ENCODE measurements around the gene FAM219A. TPM values are rescaled to one million over a fixed set of nuclear protein-coding genes. Genes with fewer than 3 reads are reported as not detected.
A peak's percentile ranks its signal among the peaks of the same experiment; 100 is the strongest.
"Not testable (repeated sequence)": the region's sequence is repeated elsewhere in the genome, so short reads cannot be mapped to it uniquely, and the experiment has no call there.

FAM219A gene
- polyA plus RNA-seq, 4 donors, result 11.9 to 13.9 (median 12.5) TPM

GRCh38 chr9:34446951-34447350 is 11.4 kb downstream of the FAM219A start:
- no peak for DNase-seq (ENCODE audit: low read depth in 4 of 4, low spot score in 3 of 4)

DNA sequence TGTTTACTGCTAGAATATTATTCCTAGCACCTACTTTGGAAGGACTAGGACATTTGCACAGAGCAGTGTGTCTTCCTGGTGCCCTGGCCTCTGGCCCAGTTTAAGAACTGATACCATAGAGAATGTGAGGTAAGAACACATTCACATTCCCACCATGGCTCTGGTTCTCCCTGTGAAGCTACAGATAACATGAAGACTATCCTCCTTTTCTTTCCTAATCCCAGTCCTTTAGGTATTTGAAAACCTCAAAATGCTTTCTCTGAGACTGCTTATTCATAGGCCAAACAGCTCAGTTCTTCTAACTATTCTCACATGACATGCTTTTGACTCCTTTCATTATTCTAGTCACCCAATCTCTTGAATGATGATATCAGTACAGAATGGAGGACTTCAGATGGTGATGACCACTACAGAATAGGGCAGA is 11.9 kb downstream of the FAM219A start:
- no peak for DNase-seq (ENCODE audit: low read depth in 4 of 4, low spot score in 3 of 4)

GRCh38 chr9:34443976-34444375 is 14.4 kb downstream of the FAM219A start:
- DNase-seq (ENCODE audit: low read depth in 4 of 4, low spot score in 3 of 4), result no peak

DNA sequence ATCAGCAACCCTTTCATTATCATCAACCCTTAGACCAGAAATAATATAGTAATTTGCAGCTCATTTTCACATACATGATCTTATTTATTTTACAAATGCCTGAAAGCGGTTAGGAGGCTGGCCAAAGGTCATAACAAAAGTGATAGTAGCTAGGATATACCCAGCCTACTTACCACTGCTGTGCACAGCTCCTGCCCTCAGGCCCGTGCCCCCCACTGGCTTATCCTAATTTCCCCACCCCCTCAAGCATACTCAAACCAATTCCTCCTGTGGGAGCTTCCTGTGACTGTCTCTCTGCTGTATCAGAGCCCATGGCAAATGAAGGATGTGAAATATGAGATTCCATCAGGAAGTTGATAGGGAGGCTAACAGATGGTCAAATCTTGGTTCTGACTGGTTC is 14.8 kb downstream of the FAM219A start:
- DNase-seq (ENCODE audit: low read depth in 4 of 4, low spot score in 3 of 4), result no peak

GRCh38 chr9:34442770-34443169 is 15.6 kb downstream of the FAM219A start:
- DNase-seq (ENCODE audit: low read depth in 4 of 4, low spot score in 3 of 4), result no peak

- DNase-seq (ENCODE audit: low read depth in 4 of 4, low spot score in 3 of 4), result no peak
Measured at GRCh38 chr9:34440017-34440416, 18.4 kb downstream of the FAM219A start.

DNA sequence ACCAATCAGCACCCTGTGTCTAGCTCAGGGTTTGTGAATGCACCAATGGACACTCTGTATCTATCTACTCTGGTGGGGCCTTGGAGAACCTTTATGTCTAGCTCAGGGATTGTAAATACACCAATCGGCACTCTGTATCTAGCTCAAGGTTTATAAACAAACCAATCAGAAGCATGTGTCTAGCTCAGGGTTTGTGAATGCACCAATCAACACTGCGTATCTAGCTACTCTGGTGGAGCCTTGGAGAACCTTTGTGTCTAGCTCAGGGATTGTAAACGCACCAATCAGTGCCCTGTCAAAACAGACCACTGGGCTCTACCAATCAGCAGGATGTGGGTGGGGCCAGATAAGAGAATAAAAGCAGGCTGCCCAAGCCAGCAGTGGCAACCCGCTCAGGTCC is 19.9 kb downstream of the FAM219A start:
- DNase-seq (ENCODE audit: low read depth in 4 of 4, low spot score in 3 of 4), result not testable (repeated sequence)

- DNase-seq (ENCODE audit: low read depth in 4 of 4, low spot score in 3 of 4), result not testable (repeated sequence)
Measured at GRCh38 chr9:34437926-34438307, 20.5 kb downstream of the FAM219A start.

DNA sequence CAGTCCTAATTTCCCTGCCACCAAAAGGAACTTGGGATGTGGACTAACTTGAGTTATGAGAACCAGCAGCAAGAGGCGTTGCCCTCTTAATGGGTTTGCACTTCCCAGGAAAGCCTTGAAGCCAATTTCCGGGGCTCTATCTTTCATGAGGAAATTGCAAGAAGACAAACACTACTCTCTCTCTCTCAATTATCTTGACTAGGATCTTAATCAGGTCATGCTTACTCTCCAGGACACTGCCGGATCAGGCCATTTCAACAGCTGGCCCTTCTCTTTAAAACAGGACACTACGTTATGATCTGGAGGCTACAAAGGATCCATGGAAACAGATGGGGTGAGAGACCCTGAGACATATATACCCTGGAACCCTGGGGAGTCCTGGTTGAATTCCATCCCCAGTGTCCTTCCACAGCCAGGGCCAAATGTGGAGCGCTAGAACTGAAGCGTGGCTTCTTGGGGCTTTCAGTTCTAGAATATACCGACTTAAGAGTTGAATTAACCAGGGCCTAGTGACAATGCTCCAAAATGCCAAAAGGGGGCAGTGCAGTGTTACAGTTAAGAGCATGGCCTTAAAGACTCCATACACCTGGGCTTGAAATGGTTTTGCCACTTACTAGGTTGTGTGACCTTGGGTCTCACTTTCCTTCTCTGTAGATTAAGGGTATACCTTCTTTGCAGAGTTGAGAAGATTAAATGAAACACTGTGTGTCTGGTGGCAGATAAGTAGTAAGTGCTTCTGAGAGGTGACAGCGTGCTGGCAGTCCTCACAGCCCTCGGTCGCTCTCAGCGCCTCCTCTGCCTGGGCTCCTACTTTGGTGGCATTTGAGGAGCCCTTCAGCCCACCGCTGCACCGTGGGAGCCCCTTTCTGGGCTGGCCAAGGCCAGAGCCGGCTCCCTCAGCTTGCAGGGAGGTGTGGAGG is 21.1 kb downstream of the FAM219A start:
- peak in 2 of 4 donors; percentile 46 to 67 for DNase-seq (ENCODE audit: low read depth in 4 of 4, low spot score in 3 of 4)

DNA sequence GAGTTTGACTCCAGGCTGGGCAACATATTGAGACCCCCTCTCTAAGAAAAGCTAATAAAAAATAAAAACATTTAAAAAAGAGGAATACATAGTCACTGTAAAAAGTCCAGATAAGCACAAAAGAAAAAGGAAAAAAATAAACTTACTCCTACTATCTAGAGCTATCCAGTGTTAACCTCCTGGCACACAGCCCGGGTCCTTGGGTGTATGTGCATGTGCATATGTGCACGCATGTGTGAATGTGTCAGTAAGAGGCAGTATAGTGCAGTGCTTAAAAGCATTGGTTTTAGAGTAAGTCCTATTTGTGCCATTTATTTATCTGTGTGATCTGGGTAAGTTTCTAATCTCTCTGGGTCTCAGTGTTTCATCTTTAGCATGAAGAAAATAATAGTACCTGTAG is 26.7 kb downstream of the FAM219A start:
- no peak for DNase-seq (ENCODE audit: low read depth in 4 of 4, low spot score in 3 of 4)

DNA sequence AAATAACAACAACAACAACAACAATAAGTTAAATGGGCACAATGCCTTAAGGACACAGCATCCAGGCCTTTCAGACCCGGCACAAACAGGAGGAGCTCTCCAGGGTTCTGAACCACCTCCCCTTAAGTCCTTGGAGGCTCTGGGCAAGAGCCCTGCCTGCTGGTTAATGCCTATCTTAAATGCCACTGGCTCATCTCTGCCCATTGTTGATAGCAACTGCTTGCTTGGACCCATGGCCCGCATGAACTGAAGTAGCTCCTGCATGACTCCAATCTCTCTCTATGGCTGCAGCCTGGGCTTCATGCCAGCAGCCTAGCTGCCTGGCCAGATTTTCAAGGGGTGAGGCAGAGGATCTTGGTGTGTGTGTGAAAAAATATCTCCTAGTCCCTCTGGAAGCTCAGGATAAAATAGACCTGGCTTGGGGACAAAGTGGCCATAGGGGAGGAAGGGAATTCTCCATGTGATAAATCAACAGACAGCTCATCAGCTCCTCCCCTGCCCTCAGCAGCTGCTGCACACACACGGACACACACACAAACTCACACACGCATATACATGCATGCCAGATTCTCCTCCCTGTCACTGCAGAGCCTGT is 27.4 kb downstream of the FAM219A start:
- peak; percentile 38 to 71 (median 54) for DNase-seq (ENCODE audit: low read depth in 4 of 4, low spot score in 3 of 4)

- DNase-seq (ENCODE audit: low read depth in 4 of 4, low spot score in 3 of 4), result no peak
Measured at GRCh38 chr9:34428325-34428958, 29.9 kb downstream of the FAM219A start.

- no peak for DNase-seq (ENCODE audit: low read depth in 4 of 4, low spot score in 3 of 4)
Measured at GRCh38 chr9:34426347-34427074, 31.9 kb downstream of the FAM219A start.

- no peak for DNase-seq (ENCODE audit: low read depth in 4 of 4, low spot score in 3 of 4)
Measured at GRCh38 chr9:34419716-34420504, 38.5 kb downstream of the FAM219A start.

GRCh38 chr9:34417734-34418133 is 40.6 kb downstream of the FAM219A start:
- no peak for DNase-seq (ENCODE audit: low read depth in 4 of 4, low spot score in 3 of 4)

DNA sequence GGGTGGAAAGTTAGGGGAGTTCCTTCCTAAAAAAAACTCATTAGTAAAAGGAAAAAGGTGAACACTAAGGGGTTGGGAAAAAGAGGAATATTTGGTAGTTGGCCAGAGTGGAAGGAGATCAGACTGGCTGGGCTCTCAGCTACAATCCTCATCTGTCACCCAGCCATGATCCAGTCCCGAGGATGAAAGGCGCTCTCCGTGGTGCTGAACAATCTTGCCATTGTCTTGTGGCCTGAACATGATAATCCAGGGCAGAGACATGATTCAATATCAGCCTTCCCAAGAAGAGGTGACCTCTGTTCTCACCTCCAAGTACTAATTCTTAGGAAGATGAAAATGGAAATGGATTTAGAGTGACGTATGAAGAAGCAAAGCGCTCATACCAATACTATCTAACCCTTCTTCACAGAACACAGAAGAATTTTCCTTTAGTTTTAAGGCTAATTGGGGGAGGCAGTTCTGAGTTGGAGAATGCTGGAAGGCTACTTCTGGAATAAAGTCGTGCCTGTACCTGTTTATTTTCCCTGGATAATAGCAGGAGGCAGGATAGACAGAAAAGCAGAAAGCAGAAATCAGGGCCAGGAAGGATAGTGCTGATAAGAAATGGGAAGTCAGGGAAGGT is 45.0 kb downstream of the FAM219A start:
- DNase-seq (ENCODE audit: low read depth in 4 of 4, low spot score in 3 of 4), result peak in 3 of 4 donors; percentile 42 to 70 (median 56)

DNA sequence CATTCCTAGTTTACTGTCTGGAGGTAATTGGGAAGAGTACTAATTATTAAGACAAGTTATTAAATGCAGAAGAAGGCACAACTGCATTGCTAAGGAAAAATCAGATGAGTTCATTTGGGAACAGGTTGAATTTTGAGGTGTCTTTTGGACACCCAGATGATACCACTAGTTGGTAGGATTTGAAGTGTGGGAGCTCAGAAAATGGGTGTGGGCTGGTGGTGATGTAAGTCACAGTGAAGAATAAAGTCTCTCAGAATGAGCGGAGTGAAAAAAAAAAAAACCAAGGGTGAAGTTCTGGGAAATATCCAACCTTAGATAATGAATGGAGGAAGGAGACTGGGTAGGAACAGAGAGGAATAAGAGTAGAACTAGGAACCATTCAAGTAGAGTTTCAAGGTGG is 46.0 kb downstream of the FAM219A start:
- no peak for DNase-seq (ENCODE audit: low read depth in 4 of 4, low spot score in 3 of 4)

DNA sequence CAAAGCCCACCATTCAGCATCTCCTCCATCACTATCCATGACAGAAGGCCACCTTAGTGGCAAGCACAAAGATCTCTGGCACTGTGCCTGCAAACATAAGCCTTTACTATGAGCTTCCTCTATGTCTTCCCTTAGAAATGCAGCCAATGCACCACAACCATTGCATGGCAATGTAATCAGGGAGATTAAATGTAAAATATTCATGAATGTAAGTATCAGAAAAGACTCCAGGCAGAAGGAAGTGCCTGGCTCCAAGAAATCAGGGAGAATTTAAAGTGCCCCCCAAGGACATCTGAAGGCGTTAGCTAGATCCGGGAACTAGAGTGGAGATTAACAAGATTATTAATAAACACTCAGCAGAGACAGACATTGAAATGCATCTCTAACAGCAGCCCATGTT is 49.2 kb downstream of the FAM219A start:
- DNase-seq (ENCODE audit: low read depth in 4 of 4, low spot score in 3 of 4), result no peak

- DNase-seq (ENCODE audit: low read depth in 4 of 4, low spot score in 3 of 4), result no peak
Measured at GRCh38 chr9:34408173-34408572, 50.2 kb downstream of the FAM219A start.

- DNase-seq (ENCODE audit: low read depth in 4 of 4, low spot score in 3 of 4), result no peak
Measured at GRCh38 chr9:34406219-34406618, 52.2 kb downstream of the FAM219A start.

Data from left renal pelvis (tissue), 4 donors.